Rectal smooth muscle tissue (tissue), 1 donor: ENCODE data around the gene TTLL9.
"Not testable (repeated sequence)": the region's sequence is repeated elsewhere in the genome, so short reads cannot be mapped to it uniquely, and the experiment has no call there.

Source experiments
- H3K27ac ChIP-seq: one replicate; pipeline ENCODE4 v1.7.0; 2013; ENCODE audit warnings: low read depth, low read length, inconsistent platforms
- H3K27me3 ChIP-seq: one replicate; pipeline ENCODE4 v1.7.0; 2013; ENCODE audit warnings: low read length; ENCODE audit not compliant: control insufficient read depth, insufficient read depth
- H3K36me3 ChIP-seq: one replicate; pipeline ENCODE4 v1.7.0; 2013; ENCODE audit warnings: low read length; ENCODE audit not compliant: control insufficient read depth, insufficient read depth
- H3K4me1 ChIP-seq: one replicate; pipeline ENCODE4 v1.7.0; 2013; ENCODE audit warnings: low read length; ENCODE audit not compliant: control insufficient read depth, insufficient read depth
- H3K4me3 ChIP-seq: one replicate; pipeline ENCODE4 v1.7.0; 2013; ENCODE audit warnings: low read length
- H3K9ac ChIP-seq: one replicate; pipeline ENCODE4 v1.7.0; 2013; ENCODE audit warnings: low read length

The TTLL9 gene

GRCh38 chr20:31910071-31910803 is 39.8 kb downstream of the TTLL9 start:
- no peak overlapping the region for H3K4me3 ChIP-seq
- H3K27me3 ChIP-seq = no peaks in the 10 kb centered on the region
- no peaks in the 10 kb centered on the region for H3K4me1 ChIP-seq
- H3K36me3 ChIP-seq = no peaks in the 10 kb centered on the region
- no peak overlapping the region for H3K9ac ChIP-seq
- H3K27ac ChIP-seq = no peak overlapping the region

- no peaks in the 10 kb centered on the region for H3K36me3 ChIP-seq
- no peaks in the 10 kb centered on the region for H3K27me3 ChIP-seq
- no peak overlapping the region for H3K4me3 ChIP-seq
- H3K4me1 ChIP-seq = no peaks in the 10 kb centered on the region
- no peak overlapping the region for H3K27ac ChIP-seq
- no peak overlapping the region for H3K9ac ChIP-seq
Observed at GRCh38 chr20:31913431-31914157, 43.2 kb downstream of the TTLL9 start.

DNA sequence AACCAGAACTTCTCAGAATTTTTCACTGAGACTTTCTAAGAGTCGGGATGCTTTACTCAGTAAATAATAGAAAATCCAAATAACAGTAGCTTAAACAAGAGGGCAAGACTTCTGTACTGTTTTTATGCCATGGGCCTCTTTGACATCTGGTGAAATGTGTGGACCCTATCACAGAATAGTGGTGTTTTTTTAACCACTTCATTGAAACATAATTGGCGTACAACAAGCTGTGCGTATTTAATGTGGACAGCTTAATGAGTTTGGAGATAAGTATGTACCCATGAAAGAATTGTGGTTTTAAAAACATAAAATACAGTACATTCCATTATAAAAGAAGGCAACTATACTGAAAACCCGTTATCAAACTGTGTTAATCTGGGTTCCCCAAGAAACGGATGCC is 43.7 kb downstream of the TTLL9 start:
- Histone ChIP-seq H3K4me1 (no peaks in the 10 kb centered on the region), H3K4me3 (no peak overlapping the region), H3K27ac (no peak overlapping the region), H3K27me3 (no peaks in the 10 kb centered on the region), H3K9ac (no peak overlapping the region), H3K36me3 (no peaks in the 10 kb centered on the region)

- Histone ChIP-seq H3K4me1 (no peaks in the 10 kb centered on the region), H3K4me3 (no peak overlapping the region), H3K9ac (no peak overlapping the region), H3K27ac (no peak overlapping the region), H3K27me3 (peaks cover 3% of the 10 kb centered on the region), H3K36me3 (no peaks in the 10 kb centered on the region)
Observed at GRCh38 chr20:31915491-31916280, 45.3 kb downstream of the TTLL9 start.

DNA sequence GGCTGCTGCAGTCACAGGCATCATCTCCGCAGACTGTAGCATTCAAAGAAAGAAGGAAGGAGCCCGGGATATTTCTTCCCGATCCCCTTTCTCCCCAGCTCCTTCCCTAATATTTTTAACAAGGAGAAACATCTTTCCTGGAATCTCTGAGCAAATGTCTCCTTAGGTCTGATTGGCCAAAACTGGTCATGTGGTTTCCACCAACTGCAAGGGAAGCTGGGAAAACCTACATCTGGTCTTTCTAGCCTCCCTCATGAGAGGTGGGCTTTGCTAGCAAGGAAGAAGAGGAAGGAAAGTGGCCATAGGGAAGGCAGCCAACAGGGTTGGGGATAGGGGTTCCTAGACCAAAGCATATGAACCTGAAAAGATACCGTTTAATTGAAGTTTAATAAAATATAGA is 46.3 kb downstream of the TTLL9 start:
- Histone ChIP-seq H3K36me3 (no peaks in the 10 kb centered on the region), H3K4me1 (no peaks in the 10 kb centered on the region), H3K27ac (no peak overlapping the region), H3K9ac (no peak overlapping the region), H3K4me3 (no peak overlapping the region), H3K27me3 (peaks cover 3% of the 10 kb centered on the region)

DNA sequence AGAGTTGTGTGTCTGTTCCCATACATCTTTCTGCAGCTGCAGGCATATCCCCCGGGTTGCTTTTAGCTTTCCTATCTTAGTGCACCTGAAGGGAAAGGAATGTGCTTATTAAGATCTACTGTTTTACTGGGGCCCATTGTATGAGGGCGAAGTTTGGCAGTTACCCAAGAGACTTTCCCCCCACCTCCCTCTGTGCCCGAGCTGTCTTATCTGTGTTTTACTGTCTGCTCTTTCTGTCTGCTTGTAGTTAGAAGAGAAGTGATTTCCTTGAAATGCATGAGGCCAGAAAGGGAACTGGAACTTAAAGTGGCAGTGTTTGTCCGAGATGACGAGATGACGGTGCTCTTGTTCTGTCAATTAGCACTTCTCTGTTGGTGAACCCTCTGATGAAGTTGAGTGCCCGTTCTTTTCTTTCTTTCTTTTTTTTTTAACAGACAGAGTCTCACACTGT is 47.6 kb downstream of the TTLL9 start:
- H3K4me1 ChIP-seq, H3K27ac ChIP-seq, H3K4me3 ChIP-seq, H3K9ac ChIP-seq, H3K27me3 ChIP-seq, H3K36me3 ChIP-seq: not testable (repeated sequence)

- no peak overlapping the region for H3K9ac ChIP-seq
- no peak overlapping the region for H3K4me3 ChIP-seq
- H3K27me3 ChIP-seq = peaks cover 3% of the 10 kb centered on the region
- H3K36me3 ChIP-seq = no peaks in the 10 kb centered on the region
- no peaks in the 10 kb centered on the region for H3K4me1 ChIP-seq
- no peak overlapping the region for H3K27ac ChIP-seq
Observed at GRCh38 chr20:31918466-31919105, 48.2 kb downstream of the TTLL9 start.

GRCh38 chr20:31919410-31920155 is 49.1 kb downstream of the TTLL9 start:
- no peaks in the 10 kb centered on the region for H3K4me1 ChIP-seq
- peaks cover 3% of the 10 kb centered on the region for H3K27me3 ChIP-seq
- H3K4me3 ChIP-seq = no peak overlapping the region
- H3K9ac ChIP-seq = no peak overlapping the region
- H3K27ac ChIP-seq = no peak overlapping the region
- no peaks in the 10 kb centered on the region for H3K36me3 ChIP-seq

DNA sequence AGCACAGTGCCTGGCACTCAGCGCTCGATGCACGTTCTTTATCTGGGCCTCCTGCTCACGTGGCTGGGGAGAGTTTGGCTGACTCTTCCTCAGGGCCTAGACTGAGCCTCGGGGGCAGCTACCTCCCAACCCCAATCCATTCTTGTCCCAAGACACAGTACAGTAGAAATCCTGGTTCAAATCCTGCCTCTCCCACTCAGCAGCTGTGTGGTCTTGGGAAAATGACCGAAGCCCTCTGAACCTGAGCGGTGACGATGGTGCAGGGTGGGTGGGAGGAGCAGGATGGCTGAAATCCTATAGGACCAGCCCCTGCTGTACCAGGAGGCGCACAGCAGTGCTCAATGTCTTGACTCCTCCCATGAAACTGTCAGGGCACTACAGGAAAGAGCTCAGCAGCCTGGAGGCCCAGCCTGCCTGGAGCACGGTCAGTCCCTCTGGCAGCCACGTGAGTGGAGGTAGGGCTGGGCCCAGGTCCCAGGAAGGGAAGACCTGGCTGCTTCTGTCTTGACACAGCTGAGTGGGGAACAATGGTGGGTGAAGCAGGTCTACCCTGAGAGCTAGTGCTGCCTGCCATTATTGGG is 49.9 kb downstream of the TTLL9 start:
- Histone ChIP-seq H3K9ac (no peak overlapping the region), H3K4me1 (no peaks in the 10 kb centered on the region), H3K36me3 (no peaks in the 10 kb centered on the region), H3K4me3 (no peak overlapping the region), H3K27ac (no peak overlapping the region), H3K27me3 (peaks cover 3% of the 10 kb centered on the region)

GRCh38 chr20:31921480-31921879 is 51.0 kb downstream of the TTLL9 start:
- H3K4me1 ChIP-seq, H3K27ac ChIP-seq, H3K9ac ChIP-seq, H3K4me3 ChIP-seq, H3K27me3 ChIP-seq, H3K36me3 ChIP-seq: not testable (repeated sequence)

GRCh38 chr20:31922181-31922580 is 51.7 kb downstream of the TTLL9 start:
- H3K9ac ChIP-seq = no peak overlapping the region
- H3K4me1 ChIP-seq = no peaks in the 10 kb centered on the region
- no peak overlapping the region for H3K27ac ChIP-seq
- no peak overlapping the region for H3K4me3 ChIP-seq
- H3K36me3 ChIP-seq = no peaks in the 10 kb centered on the region
- peaks cover 3% of the 10 kb centered on the region for H3K27me3 ChIP-seq
